Measurements from ENCODE around the gene FMOD. TPM values are rescaled to one million over a fixed set of nuclear protein-coding genes. Genes with fewer than 3 reads are reported as not detected.

Gene FMOD
- total and polyA plus RNA-seq, 4 donors = 16.5 to 93.4 (median 32.8) TPM

GRCh38 chr1:203390298-203390697 is 39.4 kb upstream of the FMOD start:
- 21 to 54% methylated on average over 2 of the region's 2 CpGs for WGBS, 2 donors
- no peaks in the 10 kb centered on the region for H3K9me3 ChIP-seq (ENCODE audit: control insufficient read depth in 4 of 4, insufficient read depth in 3 of 4, low read length in 3 of 4)
- no peaks in the 10 kb centered on the region for H3K4me1 ChIP-seq (ENCODE audit: control insufficient read depth in 5 of 5, insufficient read depth in 5 of 5, low read length in 5 of 5)
- no peak overlapping the region for H3K4me3 ChIP-seq
- H3K27ac ChIP-seq (ENCODE audit: low read depth in 1 of 2, low read length in 1 of 2) = no peak overlapping the region
- DNase-seq (no peak), ATAC-seq (ENCODE audit: insufficient read depth, low FRiP score) (no peak)
- H3K36me3 ChIP-seq (ENCODE audit: control insufficient read depth in 4 of 4, insufficient read depth in 4 of 4, low read length in 4 of 4) = no peaks in the 10 kb centered on the region
- no peak for TF ChIP-seq CTCF (IDR thresholded peaks at IDR 0.05; ENCODE audit: control extremely low read depth, extremely low read depth)
- no peaks in the 10 kb centered on the region for H3K27me3 ChIP-seq (ENCODE audit: control insufficient read depth in 3 of 3, insufficient read depth in 3 of 3, low read length in 2 of 3)
- H3K9ac ChIP-seq (ENCODE audit: insufficient read depth in 1 of 2, low read length in 2 of 2) = no peak overlapping the region

DNA sequence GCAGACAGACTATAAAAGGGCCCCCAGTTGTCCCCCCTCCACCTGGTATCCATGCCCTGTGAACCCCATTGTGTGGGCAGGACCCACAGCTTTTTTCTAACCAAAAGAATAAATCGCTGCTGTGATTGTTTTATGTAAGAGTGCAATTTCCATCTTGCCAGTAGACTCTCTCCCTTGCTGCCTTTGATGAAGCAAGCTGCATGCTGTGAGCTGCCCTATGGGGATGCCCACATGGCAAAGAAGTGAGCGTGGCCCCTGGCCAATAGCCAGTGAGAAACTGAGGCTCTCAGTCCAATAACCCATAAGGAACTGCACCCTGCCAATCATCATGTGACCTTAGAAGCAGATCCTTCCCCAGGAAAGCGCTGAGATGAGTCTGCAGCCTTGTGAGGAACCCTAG is 37.8 kb upstream of the FMOD start:
- WGBS, 2 donors = 86 to 94% methylated on average over 3 of the region's 3 CpGs
- H3K9ac ChIP-seq (ENCODE audit: insufficient read depth in 1 of 2, low read length in 2 of 2) = no peak overlapping the region
- H3K27ac ChIP-seq (ENCODE audit: low read depth in 1 of 2, low read length in 1 of 2) = no peak overlapping the region
- no peaks in the 10 kb centered on the region for H3K36me3 ChIP-seq (ENCODE audit: control insufficient read depth in 4 of 4, insufficient read depth in 4 of 4, low read length in 4 of 4)
- DNase-seq = no peak
- H3K4me3 ChIP-seq = no peak overlapping the region
- no peaks in the 10 kb centered on the region for H3K4me1 ChIP-seq (ENCODE audit: control insufficient read depth in 5 of 5, insufficient read depth in 5 of 5, low read length in 5 of 5)
- TF ChIP-seq CTCF (IDR thresholded peaks at IDR 0.05; ENCODE audit: control extremely low read depth, extremely low read depth) = no peak
- no peak for ATAC-seq (ENCODE audit: insufficient read depth, low FRiP score)
- no peaks in the 10 kb centered on the region for H3K9me3 ChIP-seq (ENCODE audit: control insufficient read depth in 4 of 4, insufficient read depth in 3 of 4, low read length in 3 of 4)
- no peaks in the 10 kb centered on the region for H3K27me3 ChIP-seq (ENCODE audit: control insufficient read depth in 3 of 3, insufficient read depth in 3 of 3, low read length in 2 of 3)

DNA sequence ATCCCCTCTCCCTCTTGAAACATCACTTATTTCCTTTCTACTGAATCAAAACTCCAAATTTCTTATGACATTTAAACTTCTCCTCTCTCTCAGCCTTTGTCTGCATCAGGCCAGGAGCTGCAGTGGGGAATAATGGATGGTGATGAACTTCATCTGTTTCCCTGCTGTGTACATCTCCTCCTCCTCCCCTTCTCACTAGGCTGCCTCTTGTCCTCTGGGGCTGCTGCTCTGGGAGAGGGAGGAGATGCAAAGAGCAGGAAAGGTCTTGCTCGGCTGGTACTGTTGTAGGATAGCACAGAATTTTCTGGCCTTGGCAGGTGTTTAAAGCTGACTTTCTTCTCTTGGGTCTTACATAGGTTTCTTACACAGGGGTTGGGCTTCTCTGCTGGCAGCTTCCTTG is 31.1 kb upstream of the FMOD start:
- H3K36me3 ChIP-seq (ENCODE audit: control insufficient read depth in 4 of 4, insufficient read depth in 4 of 4, low read length in 4 of 4) = no peaks in the 10 kb centered on the region
- H3K9ac ChIP-seq (ENCODE audit: insufficient read depth in 1 of 2, low read length in 2 of 2) = no peak overlapping the region
- DNase-seq (no peak), ATAC-seq (ENCODE audit: insufficient read depth, low FRiP score) (no peak)
- 88 to 100% methylated on average over 1 of the region's 1 CpG for WGBS, 2 donors
- H3K27ac ChIP-seq (ENCODE audit: low read depth in 1 of 2, low read length in 1 of 2) = no peak overlapping the region
- H3K9me3 ChIP-seq (ENCODE audit: control insufficient read depth in 4 of 4, insufficient read depth in 3 of 4, low read length in 3 of 4) = no peaks in the 10 kb centered on the region
- no peak for TF ChIP-seq CTCF (IDR thresholded peaks at IDR 0.05; ENCODE audit: control extremely low read depth, extremely low read depth)
- peaks cover 0 to 22% (median 15%) of the 10 kb centered on the region in 5 donors for H3K4me1 ChIP-seq (ENCODE audit: control insufficient read depth in 5 of 5, insufficient read depth in 5 of 5, low read length in 5 of 5)
- no peak overlapping the region for H3K4me3 ChIP-seq
- no peaks in the 10 kb centered on the region for H3K27me3 ChIP-seq (ENCODE audit: control insufficient read depth in 3 of 3, insufficient read depth in 3 of 3, low read length in 2 of 3)

- H3K36me3 ChIP-seq (ENCODE audit: control insufficient read depth in 4 of 4, insufficient read depth in 4 of 4, low read length in 4 of 4) = no peaks in the 10 kb centered on the region
- ATAC-seq (ENCODE audit: insufficient read depth, low FRiP score) (no peak), DNase-seq (peak in 1 of 3 donors; percentile 60)
- H3K27me3 ChIP-seq (ENCODE audit: control insufficient read depth in 3 of 3, insufficient read depth in 3 of 3, low read length in 2 of 3) = no peaks in the 10 kb centered on the region
- peak overlapping the region in 1 of 2 donors; percentile 20 for H3K27ac ChIP-seq (ENCODE audit: low read depth in 1 of 2, low read length in 1 of 2)
- H3K9ac ChIP-seq (ENCODE audit: insufficient read depth in 1 of 2, low read length in 2 of 2) = no peak overlapping the region
- H3K4me3 ChIP-seq = no peak overlapping the region
- peaks cover 0 to 22% (median 15%) of the 10 kb centered on the region in 5 donors for H3K4me1 ChIP-seq (ENCODE audit: control insufficient read depth in 5 of 5, insufficient read depth in 5 of 5, low read length in 5 of 5)
- WGBS, 2 donors = 43 to 46% methylated on average over 2 of the region's 2 CpGs
- no peak for TF ChIP-seq CTCF (IDR thresholded peaks at IDR 0.05; ENCODE audit: control extremely low read depth, extremely low read depth)
- no peaks in the 10 kb centered on the region for H3K9me3 ChIP-seq (ENCODE audit: control insufficient read depth in 4 of 4, insufficient read depth in 3 of 4, low read length in 3 of 4)
These were observed 30.3 kb upstream of the FMOD start for GRCh38 chr1:203381151-203381751.

Measured in lung (tissue), 12 donors.